NCI-H1694 treated with DMSO at 0.1 percent for 48 hours (cell line): ENCODE measurements around the gene FGFR2.
"Not testable (repeated sequence)": the region's sequence is repeated elsewhere in the genome, so short reads cannot be mapped to it uniquely, and the experiment has no call there.

Experiments used
- DNase-seq: peaks from one replicate; lab custom pipeline; 2025; lab: John Stamatoyannopoulos, UW

Gene FGFR2

GRCh38 chr10:121524157-121524817 is 74.0 kb downstream of the FGFR2 start:
- DNase-seq: no peak

- DNase-seq: no peak
These were observed 75.4 kb downstream of the FGFR2 start for GRCh38 chr10:121522831-121523230.

DNA sequence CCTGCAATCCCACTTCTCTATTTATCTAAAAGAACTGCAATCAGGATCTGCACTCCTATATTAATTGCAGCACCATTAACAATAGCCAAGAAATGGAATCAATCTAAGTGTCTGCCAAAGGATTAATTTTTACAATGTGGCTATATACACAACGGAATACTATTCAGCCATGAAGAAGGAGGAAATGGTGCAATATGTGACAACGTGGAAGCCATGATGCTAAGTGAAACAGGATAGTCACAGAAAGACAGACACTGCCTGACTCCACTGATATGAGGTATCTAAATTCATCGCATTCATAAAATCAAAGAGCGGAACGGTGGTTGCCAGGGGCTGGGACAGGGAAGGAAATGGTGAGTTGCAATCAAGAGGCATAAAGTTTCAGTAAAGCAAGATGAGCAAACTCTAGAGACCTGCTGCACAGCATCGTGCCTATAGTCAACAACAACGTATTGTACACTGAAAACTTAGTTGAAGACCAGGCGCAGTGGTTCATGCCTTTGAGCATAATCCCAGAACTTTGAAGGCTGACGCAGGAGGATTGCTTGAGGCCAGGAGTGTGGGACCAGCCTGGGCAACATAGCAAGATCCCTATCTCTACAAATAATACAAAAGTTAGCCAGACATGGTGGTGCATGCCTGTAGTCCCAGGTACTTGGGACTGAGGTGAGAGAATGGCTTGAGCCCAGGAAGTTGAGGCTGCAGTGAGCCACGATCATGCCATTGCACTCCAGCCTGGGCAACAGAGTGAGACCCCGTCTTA is 76.3 kb downstream of the FGFR2 start:
- DNase-seq: no peak

DNA sequence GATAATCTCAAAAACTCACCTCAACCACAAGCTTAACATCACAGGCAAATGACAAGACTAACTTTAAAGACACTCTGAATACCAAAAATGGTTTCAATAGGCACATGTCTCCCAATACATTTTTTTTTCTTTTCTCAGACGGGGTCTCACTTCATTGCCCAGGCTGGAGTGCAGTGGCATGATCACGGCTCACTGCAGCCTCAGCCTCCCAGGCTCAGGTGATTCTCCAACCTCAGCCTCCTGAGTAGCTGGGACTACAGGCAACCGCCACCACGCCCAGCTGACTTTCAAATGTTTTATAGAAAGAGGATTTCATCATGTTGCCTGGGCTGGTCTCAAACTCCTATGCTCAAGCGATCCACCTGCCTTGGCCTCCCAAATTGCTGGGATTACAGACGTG is 77.7 kb downstream of the FGFR2 start:
- not testable (repeated sequence) for DNase-seq

DNA sequence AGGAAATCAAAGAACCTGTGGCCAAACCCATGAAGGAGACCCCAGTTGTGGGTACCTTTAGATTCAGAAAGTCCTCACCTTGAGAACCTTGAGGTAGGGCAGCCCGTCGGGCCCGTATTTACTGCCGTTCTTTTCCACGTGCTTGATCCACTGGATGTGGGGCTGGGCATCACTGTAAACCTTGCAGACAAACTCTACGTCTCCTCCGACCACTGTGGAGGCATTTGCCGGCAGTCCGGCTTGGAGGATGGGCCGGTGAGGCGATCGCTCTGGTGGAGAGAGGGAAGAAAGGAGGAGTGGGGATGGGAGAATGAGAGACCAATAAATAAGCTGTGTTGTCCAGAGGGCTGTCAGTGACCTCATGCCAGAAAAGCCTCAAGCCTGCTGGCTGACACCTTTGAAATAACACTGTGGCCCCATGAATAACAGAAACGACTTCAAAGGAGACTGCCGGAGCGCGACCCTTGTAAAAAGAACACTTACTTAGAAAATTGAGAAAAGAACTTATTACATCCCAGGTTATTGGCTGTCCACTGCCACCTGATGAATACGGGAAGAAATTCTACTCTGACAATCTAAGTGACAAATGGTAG is 78.2 kb downstream of the FGFR2 start:
- no peak for DNase-seq

DNA sequence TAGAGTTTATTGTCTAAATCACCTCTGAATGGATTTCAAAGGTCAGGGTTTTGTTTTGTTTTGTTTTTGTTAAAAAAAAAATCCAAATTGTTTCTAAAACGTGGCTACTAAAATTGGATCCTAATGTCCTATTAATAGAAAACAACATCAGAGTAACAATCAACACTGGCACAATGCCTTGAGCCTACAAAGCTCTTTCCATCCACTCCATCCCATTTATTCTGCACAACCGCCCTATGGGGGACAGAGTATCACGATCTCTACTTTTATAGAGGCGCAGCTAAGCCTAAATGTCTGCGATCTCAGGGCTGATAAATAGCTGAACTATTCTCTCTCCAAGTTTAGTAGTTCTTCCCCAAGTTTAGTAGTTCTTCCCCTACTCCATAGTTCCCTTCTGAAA is 78.8 kb downstream of the FGFR2 start:
- DNase-seq: no peak

- DNase-seq: no peak
These were observed 79.9 kb downstream of the FGFR2 start for GRCh38 chr10:121518333-121518732.

DNA sequence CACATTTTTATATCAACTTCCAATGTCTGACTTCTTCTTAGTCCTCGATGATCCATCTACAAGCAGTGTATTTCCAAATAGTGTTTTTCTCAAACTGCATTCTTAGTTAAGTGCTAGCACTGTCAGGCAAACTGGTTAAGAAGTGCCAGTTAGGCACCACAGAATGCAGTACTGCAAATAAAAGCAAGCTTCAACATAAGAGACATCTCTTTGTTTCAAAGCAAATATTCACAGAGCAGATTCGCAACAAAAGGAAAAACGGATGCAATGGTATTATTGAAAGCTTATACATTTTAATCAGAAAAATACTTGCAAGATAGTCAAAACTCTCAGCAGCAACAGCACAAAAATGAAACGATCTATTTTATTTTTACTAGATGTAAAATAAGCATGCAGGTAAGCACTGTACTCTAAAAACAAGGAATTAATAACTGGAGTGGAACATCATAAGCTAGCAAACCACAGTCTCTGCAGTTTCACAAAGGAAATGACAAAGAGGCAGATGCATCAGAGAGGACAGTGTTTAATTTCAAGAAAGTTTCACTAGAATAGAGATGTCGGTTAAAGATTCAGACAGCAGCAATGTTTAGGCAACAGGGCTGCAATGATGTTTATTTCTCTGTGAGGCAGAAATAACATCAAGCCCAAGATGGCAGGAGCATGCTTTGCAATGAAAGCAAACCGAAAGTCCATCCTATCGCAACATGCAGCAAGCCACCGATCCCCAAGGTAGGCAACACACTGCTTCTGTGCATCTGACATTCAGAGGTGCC is 82.0 kb downstream of the FGFR2 start:
- no peak for DNase-seq

GRCh38 chr10:121514141-121514865 is 83.9 kb downstream of the FGFR2 start:
- DNase-seq: no peak

DNA sequence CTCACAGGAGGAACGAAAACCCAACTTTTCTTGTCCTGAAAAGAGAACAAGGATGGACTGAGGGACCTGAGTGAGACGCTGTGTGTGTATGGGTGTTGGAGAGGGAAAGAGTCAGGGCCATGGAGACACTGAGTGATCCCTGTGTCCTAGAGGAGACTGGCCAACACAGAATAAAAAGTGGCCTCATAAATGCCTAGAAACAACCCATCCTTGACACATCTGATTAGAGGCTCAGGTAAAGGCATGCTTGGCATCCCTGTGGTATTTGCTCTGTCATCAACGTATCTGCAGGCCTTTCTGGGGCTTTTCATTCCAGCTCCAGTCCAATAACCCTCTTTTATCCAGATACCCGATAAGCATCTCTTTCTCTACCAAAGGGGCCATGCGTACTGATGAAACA is 86.3 kb downstream of the FGFR2 start:
- DNase-seq: no peak

DNA sequence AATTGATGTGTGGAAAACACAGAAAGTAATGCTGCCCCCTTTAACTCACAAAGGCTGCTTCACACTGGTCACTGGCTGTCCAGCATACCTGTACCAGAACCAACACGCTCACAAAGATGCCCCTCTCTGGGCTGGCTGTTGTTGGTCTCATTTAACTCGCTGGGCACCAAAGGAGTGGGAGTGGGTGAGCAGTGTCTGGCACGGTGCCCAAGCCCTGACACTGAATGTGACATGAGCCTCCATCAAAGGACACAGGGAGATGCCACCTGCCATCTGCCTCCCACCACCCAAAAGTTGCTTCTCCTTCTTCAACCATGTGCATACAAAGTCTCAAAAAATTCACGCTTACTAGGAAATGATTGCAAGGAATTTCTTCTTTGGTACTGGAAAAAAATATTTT is 86.8 kb downstream of the FGFR2 start:
- no peak for DNase-seq

GRCh38 chr10:121510201-121510771 is 88.0 kb downstream of the FGFR2 start:
- DNase-seq: no peak

DNA sequence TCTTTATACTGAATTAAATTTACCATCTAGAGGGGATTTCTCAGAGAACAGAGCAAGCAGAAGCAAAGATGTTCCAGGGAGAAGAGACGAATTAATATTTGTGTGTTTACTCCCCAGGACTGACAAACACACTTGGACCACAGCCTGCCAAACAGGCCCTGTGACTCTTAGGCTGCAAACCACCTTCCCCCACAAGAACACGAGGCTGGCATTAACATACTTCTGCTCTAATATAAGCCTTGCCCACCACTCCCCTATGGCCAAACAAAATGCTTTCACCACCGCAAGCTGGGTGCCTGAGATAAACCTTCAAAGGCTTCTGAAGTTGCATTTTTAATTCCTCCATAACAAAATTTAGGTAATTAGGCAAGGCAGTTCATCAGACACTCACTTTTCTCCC is 88.4 kb downstream of the FGFR2 start:
- no peak for DNase-seq

DNA sequence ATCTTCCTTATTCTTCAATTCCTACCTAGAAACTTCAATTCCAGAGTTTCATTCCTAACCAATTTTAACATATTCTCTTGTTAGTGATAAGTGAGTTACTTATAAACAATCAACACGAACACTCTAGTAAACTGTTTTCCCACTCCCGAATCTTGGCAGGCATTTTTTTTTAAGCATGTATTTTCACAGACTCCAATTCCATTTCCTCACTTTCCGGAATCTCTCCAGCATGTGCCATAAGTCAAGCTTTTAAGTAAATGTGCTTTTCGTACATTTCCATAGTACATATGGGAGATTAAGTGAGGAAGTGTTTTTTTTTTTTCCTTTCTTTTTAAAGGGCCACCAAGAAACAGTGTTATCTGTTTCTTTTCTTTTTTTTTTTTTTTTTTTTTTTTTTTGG is 89.1 kb downstream of the FGFR2 start:
- DNase-seq: no peak

GRCh38 chr10:121503587-121504051 is 94.6 kb downstream of the FGFR2 start:
- no peak for DNase-seq

DNA sequence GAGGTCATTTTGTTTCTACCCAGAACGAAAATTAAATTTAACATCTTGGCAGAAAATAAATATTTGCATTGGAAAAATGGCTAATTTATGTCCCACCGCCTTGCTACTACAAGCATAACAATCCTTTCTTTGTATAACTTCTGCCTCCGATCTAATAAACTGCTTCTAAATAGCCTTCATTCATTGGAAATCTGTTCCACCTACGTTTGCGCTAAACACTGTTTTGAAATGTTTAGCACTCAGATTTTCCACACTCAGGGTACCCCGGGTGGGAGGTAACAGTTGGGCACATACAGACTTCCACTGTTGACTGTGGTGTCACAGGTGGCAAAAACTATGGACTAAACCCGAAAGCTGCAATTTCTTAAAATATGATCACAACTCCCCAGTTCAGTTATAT is 96.4 kb downstream of the FGFR2 start:
- DNase-seq: no peak

DNA sequence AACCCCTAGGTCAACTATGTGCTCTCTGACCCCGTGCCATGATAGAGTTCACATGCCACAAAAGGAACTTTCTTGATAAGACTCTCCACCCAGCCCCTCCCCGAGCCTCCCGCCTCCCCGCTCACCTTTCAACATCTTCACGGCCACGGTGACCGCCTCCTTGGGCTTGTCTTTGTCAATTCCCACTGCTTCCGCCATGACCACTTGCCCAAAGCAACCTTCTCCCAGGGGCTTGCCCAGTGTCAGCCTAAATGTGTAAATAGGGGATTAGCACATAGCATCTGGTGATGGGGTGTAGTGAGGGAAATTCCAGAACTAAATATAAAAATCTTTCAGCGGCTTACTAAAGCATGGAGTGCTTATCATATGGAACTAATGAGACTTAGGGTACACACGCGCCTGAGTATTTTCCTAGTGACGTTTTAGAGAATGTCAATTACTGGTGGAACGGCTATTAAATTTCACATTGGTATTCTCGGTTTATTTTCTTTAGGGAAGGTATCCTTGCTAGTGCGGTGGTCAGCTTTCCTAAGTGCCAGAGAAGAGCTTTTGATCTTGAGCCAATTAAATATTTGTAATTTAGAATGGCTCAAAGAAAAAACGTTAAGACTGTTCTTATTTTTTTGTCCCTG is 97.4 kb downstream of the FGFR2 start:
- no peak for DNase-seq

- DNase-seq: peak; percentile 65
These were observed 100.5 kb downstream of the FGFR2 start for GRCh38 chr10:121497513-121498470.

- DNase-seq: no peak
These were observed 102.5 kb downstream of the FGFR2 start for GRCh38 chr10:121495719-121496118.

GRCh38 chr10:121494296-121494695 is 103.9 kb downstream of the FGFR2 start:
- DNase-seq: no peak
